Measurements from ENCODE around the gene PAX1. TPM values are rescaled to one million over a fixed set of nuclear protein-coding genes. Genes with fewer than 3 reads are reported as not detected.

The PAX1 gene
- total RNA-seq, 1 donor from 2014 or later = not detected

- no peak overlapping the region for H3K27ac Mint-ChIP-seq (ENCODE audit: unreplicated experiment)
- H3K27me3 Mint-ChIP-seq (ENCODE audit: low read depth) = peaks cover 56% of the 10 kb centered on the region
- peaks cover 2% of the 10 kb centered on the region for H3K36me3 Mint-ChIP-seq (ENCODE audit: low read depth)
- no peaks in the 10 kb centered on the region for H3K9me3 Mint-ChIP-seq (ENCODE audit: low read depth)
- no peak for DNase-seq (ENCODE audit: low spot score)
- no peak overlapping the region for H3K4me3 Mint-ChIP-seq (ENCODE audit: unreplicated experiment)
- H3K4me1 Mint-ChIP-seq (ENCODE audit: low read depth) = peaks cover 5% of the 10 kb centered on the region
- TF ChIP-seq CTCF (IDR thresholded peaks at IDR 0.05) = no peak
Observed at GRCh38 chr20:21698494-21699215, 6.8 kb upstream of the PAX1 start.

GRCh38 chr20:21699216-21699508, 6.3 kb upstream of the PAX1 start:
- peaks cover 61% of the 10 kb centered on the region for H3K27me3 Mint-ChIP-seq (ENCODE audit: low read depth)
- no peak overlapping the region for H3K4me3 Mint-ChIP-seq (ENCODE audit: unreplicated experiment)
- no peak overlapping the region for H3K27ac Mint-ChIP-seq (ENCODE audit: unreplicated experiment)
- peaks cover 2% of the 10 kb centered on the region for H3K36me3 Mint-ChIP-seq (ENCODE audit: low read depth)
- no peak for TF ChIP-seq CTCF (IDR thresholded peaks at IDR 0.05)
- no peak for DNase-seq (ENCODE audit: low spot score)
- H3K4me1 Mint-ChIP-seq (ENCODE audit: low read depth) = peaks cover 5% of the 10 kb centered on the region
- no peaks in the 10 kb centered on the region for H3K9me3 Mint-ChIP-seq (ENCODE audit: low read depth)

- peaks cover 2% of the 10 kb centered on the region for H3K36me3 Mint-ChIP-seq (ENCODE audit: low read depth)
- no peak for TF ChIP-seq CTCF (IDR thresholded peaks at IDR 0.05)
- peaks cover 10% of the 10 kb centered on the region for H3K4me1 Mint-ChIP-seq (ENCODE audit: low read depth)
- H3K4me3 Mint-ChIP-seq (ENCODE audit: unreplicated experiment) = no peak overlapping the region
- no peaks in the 10 kb centered on the region for H3K9me3 Mint-ChIP-seq (ENCODE audit: low read depth)
- no peak overlapping the region for H3K27ac Mint-ChIP-seq (ENCODE audit: unreplicated experiment)
- DNase-seq (ENCODE audit: low spot score) = no peak
- H3K27me3 Mint-ChIP-seq (ENCODE audit: low read depth) = peaks cover 77% of the 10 kb centered on the region
Observed at GRCh38 chr20:21701171-21701876, 4.1 kb upstream of the PAX1 start.

GRCh38 chr20:21702016-21702415, 3.4 kb upstream of the PAX1 start:
- no peak overlapping the region for H3K27ac Mint-ChIP-seq (ENCODE audit: unreplicated experiment)
- no peak for DNase-seq (ENCODE audit: low spot score)
- H3K27me3 Mint-ChIP-seq (ENCODE audit: low read depth) = peaks cover 82% of the 10 kb centered on the region
- no peak overlapping the region for H3K4me3 Mint-ChIP-seq (ENCODE audit: unreplicated experiment)
- H3K36me3 Mint-ChIP-seq (ENCODE audit: low read depth) = peaks cover 2% of the 10 kb centered on the region
- no peak for TF ChIP-seq CTCF (IDR thresholded peaks at IDR 0.05)
- H3K4me1 Mint-ChIP-seq (ENCODE audit: low read depth) = peaks cover 10% of the 10 kb centered on the region
- no peaks in the 10 kb centered on the region for H3K9me3 Mint-ChIP-seq (ENCODE audit: low read depth)

- Mint-ChIP-seq H3K4me1 (ENCODE audit: low read depth) (peaks cover 10% of the 10 kb centered on the region), H3K27ac (ENCODE audit: unreplicated experiment) (no peak overlapping the region), H3K36me3 (ENCODE audit: low read depth) (peaks cover 2% of the 10 kb centered on the region), H3K4me3 (ENCODE audit: unreplicated experiment) (peak overlapping the region; percentile 22), H3K9me3 (ENCODE audit: low read depth) (no peaks in the 10 kb centered on the region), H3K27me3 (ENCODE audit: low read depth) (peaks cover 89% of the 10 kb centered on the region)
- peak; percentile 72 for TF ChIP-seq CTCF (IDR thresholded peaks at IDR 0.05)
- no peak for DNase-seq (ENCODE audit: low spot score)
Observed at GRCh38 chr20:21702553-21703470, 2.7 kb upstream of the PAX1 start.
